ENCODE results near the gene SLC35B4. TPM values are rescaled to one million over a fixed set of nuclear protein-coding genes. Genes with fewer than 3 reads are reported as not detected.

The SLC35B4 gene
- total RNA-seq, 3 donors from 2014 or later, result 21.7 to 24.9 (median 22.7) TPM

GRCh38 chr7:134347567-134347966 lies 30.8 kb upstream of the SLC35B4 start:
- peaks cover 23% of the 10 kb centered on the region for H3K27me3 Mint-ChIP-seq (ENCODE audit: low read depth)
- ATAC-seq, result no peak

GRCh38 chr7:134343796-134344195 lies 27.1 kb upstream of the SLC35B4 start:
- DNase-seq, result no peak
- peaks cover 20% of the 10 kb centered on the region for H3K27me3 Mint-ChIP-seq (ENCODE audit: low read depth)
- no peak for ATAC-seq
- H3K4me3 Mint-ChIP-seq, result no peak overlapping the region
- H3K4me1 Mint-ChIP-seq (ENCODE audit: low read depth), result no peaks in the 10 kb centered on the region
- H3K9me3 Mint-ChIP-seq, result peaks cover 6% of the 10 kb centered on the region
- no peaks in the 10 kb centered on the region for H3K36me3 Mint-ChIP-seq (ENCODE audit: insufficient read depth)

More at GRCh38 chr7:134347567-134347966, 30.8 kb upstream of the SLC35B4 start:
- H3K9me3 Mint-ChIP-seq, result no peaks in the 10 kb centered on the region
- no peak for DNase-seq
- no peaks in the 10 kb centered on the region for H3K36me3 Mint-ChIP-seq (ENCODE audit: insufficient read depth)
- no peaks in the 10 kb centered on the region for H3K4me1 Mint-ChIP-seq (ENCODE audit: low read depth)
- no peak overlapping the region for H3K4me3 Mint-ChIP-seq

- Mint-ChIP-seq H3K4me1 (ENCODE audit: low read depth) (no peaks in the 10 kb centered on the region), H3K27me3 (ENCODE audit: low read depth) (peaks cover 20% of the 10 kb centered on the region), H3K36me3 (ENCODE audit: insufficient read depth) (no peaks in the 10 kb centered on the region), H3K4me3 (no peak overlapping the region), H3K9me3 (peaks cover 9% of the 10 kb centered on the region)
- no peak for ATAC-seq
- no peak for DNase-seq
These were observed 26.4 kb upstream of the SLC35B4 start for GRCh38 chr7:134343136-134343535.

GRCh38 chr7:134339475-134339874 lies 22.7 kb upstream of the SLC35B4 start:
- Mint-ChIP-seq H3K4me3 (no peak overlapping the region), H3K4me1 (ENCODE audit: low read depth) (no peaks in the 10 kb centered on the region), H3K9me3 (peaks cover 9% of the 10 kb centered on the region), H3K36me3 (ENCODE audit: insufficient read depth) (no peaks in the 10 kb centered on the region), H3K27me3 (ENCODE audit: low read depth) (peaks cover 14% of the 10 kb centered on the region)
- DNase-seq, result no peak
- no peak for ATAC-seq

GRCh38 chr7:134337980-134338379 lies 21.2 kb upstream of the SLC35B4 start:
- ATAC-seq, result no peak
- no peak for DNase-seq
- no peaks in the 10 kb centered on the region for H3K36me3 Mint-ChIP-seq (ENCODE audit: insufficient read depth)
- H3K4me3 Mint-ChIP-seq, result no peak overlapping the region
- H3K4me1 Mint-ChIP-seq (ENCODE audit: low read depth), result no peaks in the 10 kb centered on the region
- peaks cover 25% of the 10 kb centered on the region for H3K27me3 Mint-ChIP-seq (ENCODE audit: low read depth)
- H3K9me3 Mint-ChIP-seq, result peaks cover 9% of the 10 kb centered on the region

GRCh38 chr7:134334408-134334807 lies 17.7 kb upstream of the SLC35B4 start:
- H3K9me3 Mint-ChIP-seq, result peaks cover 8% of the 10 kb centered on the region
- H3K4me1 Mint-ChIP-seq (ENCODE audit: low read depth), result no peaks in the 10 kb centered on the region
- ATAC-seq, result no peak
- no peaks in the 10 kb centered on the region for H3K36me3 Mint-ChIP-seq (ENCODE audit: insufficient read depth)
- DNase-seq, result no peak
- H3K4me3 Mint-ChIP-seq, result no peak overlapping the region
- peaks cover 31% of the 10 kb centered on the region for H3K27me3 Mint-ChIP-seq (ENCODE audit: low read depth)

GRCh38 chr7:134333943-134334342 lies 17.2 kb upstream of the SLC35B4 start:
- Mint-ChIP-seq H3K4me3 (no peak overlapping the region), H3K27me3 (ENCODE audit: low read depth) (peaks cover 28% of the 10 kb centered on the region), H3K4me1 (ENCODE audit: low read depth) (no peaks in the 10 kb centered on the region), H3K9me3 (peaks cover 4% of the 10 kb centered on the region), H3K36me3 (ENCODE audit: insufficient read depth) (no peaks in the 10 kb centered on the region)
- DNase-seq, result no peak
- ATAC-seq, result no peak

- Mint-ChIP-seq H3K4me1 (ENCODE audit: low read depth) (no peaks in the 10 kb centered on the region), H3K4me3 (no peak overlapping the region), H3K27me3 (ENCODE audit: low read depth) (peaks cover 29% of the 10 kb centered on the region), H3K36me3 (ENCODE audit: insufficient read depth) (no peaks in the 10 kb centered on the region), H3K9me3 (no peaks in the 10 kb centered on the region)
- ATAC-seq (no peak), DNase-seq (no peak)
These were observed 16.2 kb upstream of the SLC35B4 start for GRCh38 chr7:134332892-134333291.

DNA sequence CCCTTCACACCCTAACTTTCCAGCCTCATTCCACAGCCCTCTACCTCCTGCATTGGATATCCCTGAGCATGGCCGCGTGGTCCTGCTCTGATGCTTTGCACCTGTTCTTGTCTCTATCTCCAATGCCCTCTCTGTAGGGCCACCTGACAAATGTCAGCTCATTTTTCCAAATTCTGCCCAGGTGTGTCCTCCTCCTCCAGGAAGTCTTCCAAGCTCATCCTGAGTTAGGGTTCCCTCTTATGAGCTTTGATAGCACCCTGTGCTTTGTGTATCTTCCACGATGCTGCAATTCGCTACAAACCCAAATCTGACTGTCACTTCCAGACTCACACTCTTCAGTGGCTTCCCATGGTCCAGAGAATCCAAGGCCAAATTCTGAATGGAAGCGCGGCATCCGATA lies 14.7 kb upstream of the SLC35B4 start:
- Mint-ChIP-seq H3K4me1 (ENCODE audit: low read depth) (no peaks in the 10 kb centered on the region), H3K9me3 (no peaks in the 10 kb centered on the region), H3K27me3 (ENCODE audit: low read depth) (peaks cover 31% of the 10 kb centered on the region), H3K4me3 (no peak overlapping the region), H3K36me3 (ENCODE audit: insufficient read depth) (no peaks in the 10 kb centered on the region)
- no peak for DNase-seq
- no peak for ATAC-seq

DNA sequence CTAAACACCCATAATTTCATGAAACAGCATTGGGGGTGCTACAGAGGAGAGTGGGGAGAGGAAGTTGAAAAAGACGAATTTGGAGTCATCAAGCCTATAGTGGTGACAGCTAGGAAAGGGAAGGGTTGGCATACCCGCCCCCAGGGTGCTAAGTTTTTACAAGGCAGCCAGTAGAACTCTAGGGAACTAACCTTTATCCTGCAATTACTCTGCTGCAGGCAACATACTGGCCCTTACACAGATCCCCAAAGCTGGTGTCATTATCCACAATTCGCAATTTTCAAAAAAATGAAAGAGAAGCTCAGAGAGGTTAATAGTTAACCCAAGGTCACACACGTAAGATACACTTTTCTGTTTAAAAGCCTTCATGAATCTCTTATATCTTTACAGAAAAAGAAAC lies 14.2 kb upstream of the SLC35B4 start:
- Mint-ChIP-seq H3K4me1 (ENCODE audit: low read depth) (no peaks in the 10 kb centered on the region), H3K27me3 (ENCODE audit: low read depth) (peaks cover 31% of the 10 kb centered on the region), H3K36me3 (ENCODE audit: insufficient read depth) (no peaks in the 10 kb centered on the region), H3K4me3 (no peak overlapping the region), H3K9me3 (no peaks in the 10 kb centered on the region)
- ATAC-seq (no peak), DNase-seq (no peak)

GRCh38 chr7:134329614-134330346 lies 13.1 kb upstream of the SLC35B4 start:
- Mint-ChIP-seq H3K4me3 (no peak overlapping the region), H3K27me3 (ENCODE audit: low read depth) (peaks cover 26% of the 10 kb centered on the region), H3K9me3 (no peaks in the 10 kb centered on the region), H3K36me3 (ENCODE audit: insufficient read depth) (no peaks in the 10 kb centered on the region), H3K4me1 (ENCODE audit: low read depth) (no peaks in the 10 kb centered on the region)
- no peak for ATAC-seq
- no peak for DNase-seq

DNA sequence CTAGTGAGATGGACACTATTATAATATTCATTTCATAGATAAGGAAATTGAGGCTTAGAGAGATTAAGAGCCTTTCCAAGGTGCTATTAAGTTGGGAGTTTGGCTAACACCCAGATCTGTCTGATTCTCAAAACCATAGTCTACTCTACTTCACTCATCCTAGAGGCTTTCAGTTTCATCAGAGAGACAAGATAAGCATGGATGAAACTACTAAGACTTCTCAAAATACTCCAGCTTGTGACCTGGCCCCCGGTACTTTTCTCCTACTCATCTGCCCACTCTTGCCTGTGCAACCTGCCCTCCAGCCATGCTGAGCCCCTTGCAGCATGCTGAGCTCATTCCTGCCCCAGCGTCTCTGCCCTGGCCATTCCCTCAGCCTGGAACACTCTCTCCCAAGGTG lies 12.2 kb upstream of the SLC35B4 start:
- peaks cover 25% of the 10 kb centered on the region for H3K27me3 Mint-ChIP-seq (ENCODE audit: low read depth)
- H3K4me1 Mint-ChIP-seq (ENCODE audit: low read depth), result no peaks in the 10 kb centered on the region
- ATAC-seq, result no peak
- no peaks in the 10 kb centered on the region for H3K9me3 Mint-ChIP-seq
- H3K36me3 Mint-ChIP-seq (ENCODE audit: insufficient read depth), result no peaks in the 10 kb centered on the region
- no peak for DNase-seq
- H3K4me3 Mint-ChIP-seq, result no peak overlapping the region

- ATAC-seq, result peak; percentile 73 to 88
- H3K9me3 Mint-ChIP-seq, result no peaks in the 10 kb centered on the region
- no peak overlapping the region for H3K4me3 Mint-ChIP-seq
- H3K36me3 Mint-ChIP-seq (ENCODE audit: insufficient read depth), result no peaks in the 10 kb centered on the region
- peaks cover 20% of the 10 kb centered on the region for H3K27me3 Mint-ChIP-seq (ENCODE audit: low read depth)
- DNase-seq, result peak; percentile 43
- H3K4me1 Mint-ChIP-seq (ENCODE audit: low read depth), result no peaks in the 10 kb centered on the region
These were observed 11.2 kb upstream of the SLC35B4 start for GRCh38 chr7:134327896-134328295.

DNA sequence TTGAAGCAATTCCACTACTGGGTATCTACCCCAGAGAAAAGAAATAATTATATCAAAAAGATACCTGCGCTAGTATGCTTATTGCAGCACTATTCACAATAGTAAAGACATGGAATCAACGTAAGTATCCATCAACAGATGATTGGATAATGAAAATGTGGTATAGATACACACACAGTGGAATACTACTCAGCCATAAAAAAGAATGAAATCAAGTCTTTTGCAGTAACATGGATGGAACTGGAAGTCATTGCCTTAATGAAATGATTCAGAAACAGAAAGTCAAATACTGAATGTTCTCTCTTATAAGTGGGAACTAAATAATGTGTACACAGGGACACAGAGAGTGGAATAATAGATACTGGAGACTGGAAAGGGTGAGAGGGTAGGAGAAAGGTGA lies 7.4 kb upstream of the SLC35B4 start:
- ATAC-seq, result no peak
- no peak for DNase-seq
- H3K27me3 Mint-ChIP-seq (ENCODE audit: low read depth), result peaks cover 20% of the 10 kb centered on the region
- no peaks in the 10 kb centered on the region for H3K36me3 Mint-ChIP-seq (ENCODE audit: insufficient read depth)
- no peak overlapping the region for H3K4me3 Mint-ChIP-seq
- no peaks in the 10 kb centered on the region for H3K9me3 Mint-ChIP-seq
- H3K4me1 Mint-ChIP-seq (ENCODE audit: low read depth), result no peaks in the 10 kb centered on the region

GRCh38 chr7:134320201-134320600 lies 3.5 kb upstream of the SLC35B4 start:
- Mint-ChIP-seq H3K27me3 (ENCODE audit: low read depth) (peaks cover 14% of the 10 kb centered on the region), H3K36me3 (ENCODE audit: insufficient read depth) (no peaks in the 10 kb centered on the region), H3K4me1 (ENCODE audit: low read depth) (peaks cover 13% of the 10 kb centered on the region), H3K4me3 (no peak overlapping the region), H3K9me3 (no peaks in the 10 kb centered on the region)
- no peak for ATAC-seq
- DNase-seq, result no peak
